CD1c-positive myeloid dendritic cell (primary cell): Measurements from ENCODE around the gene PGLYRP3.

Experiments used
- DNase-seq: peaks from one replicate; pipeline ENCODE4 v3.0.0-alpha.2; 2016; ENCODE audit errors: extremely low spot score

PGLYRP3 gene, protein sequence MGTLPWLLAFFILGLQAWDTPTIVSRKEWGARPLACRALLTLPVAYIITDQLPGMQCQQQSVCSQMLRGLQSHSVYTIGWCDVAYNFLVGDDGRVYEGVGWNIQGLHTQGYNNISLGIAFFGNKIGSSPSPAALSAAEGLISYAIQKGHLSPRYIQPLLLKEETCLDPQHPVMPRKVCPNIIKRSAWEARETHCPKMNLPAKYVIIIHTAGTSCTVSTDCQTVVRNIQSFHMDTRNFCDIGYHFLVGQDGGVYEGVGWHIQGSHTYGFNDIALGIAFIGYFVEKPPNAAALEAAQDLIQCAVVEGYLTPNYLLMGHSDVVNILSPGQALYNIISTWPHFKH

DNA sequence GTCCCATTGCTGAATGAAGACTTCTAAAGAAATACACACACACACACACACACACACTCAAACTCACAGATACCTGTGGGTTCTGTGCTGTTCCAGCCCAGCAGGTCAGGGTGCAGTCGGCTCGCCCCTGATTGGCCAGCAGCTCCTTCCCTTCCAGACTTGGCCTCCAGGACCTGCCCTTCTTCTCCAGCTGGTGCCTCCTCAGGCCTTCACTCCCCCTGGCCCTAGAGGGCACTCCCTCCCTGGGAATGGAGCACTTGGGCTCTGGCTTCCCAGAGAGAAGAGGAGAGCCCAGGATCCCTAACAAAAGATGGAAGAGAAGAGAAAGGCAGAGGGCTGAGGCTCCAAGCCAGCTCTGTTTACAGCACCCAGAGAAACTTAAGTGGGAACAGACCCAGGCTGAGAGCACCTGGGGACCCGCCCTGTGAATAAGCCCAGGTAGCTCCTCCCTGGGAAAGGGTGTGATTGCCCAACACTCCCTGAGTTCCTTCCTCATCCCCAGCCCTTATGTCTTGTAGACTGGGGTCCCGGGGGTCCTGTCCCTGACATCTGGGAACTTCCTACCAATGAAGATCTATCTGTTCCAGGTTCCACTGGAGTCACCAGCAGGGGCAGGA is at the start of gene PGLYRP3:
Gene PGLYRP3 (minus strand): TSS at position 383 of the 617 bp plus-strand sequence. CDS start 2,287 bp downstream, outside the sequence.
- DNase-seq = no peak

DNA sequence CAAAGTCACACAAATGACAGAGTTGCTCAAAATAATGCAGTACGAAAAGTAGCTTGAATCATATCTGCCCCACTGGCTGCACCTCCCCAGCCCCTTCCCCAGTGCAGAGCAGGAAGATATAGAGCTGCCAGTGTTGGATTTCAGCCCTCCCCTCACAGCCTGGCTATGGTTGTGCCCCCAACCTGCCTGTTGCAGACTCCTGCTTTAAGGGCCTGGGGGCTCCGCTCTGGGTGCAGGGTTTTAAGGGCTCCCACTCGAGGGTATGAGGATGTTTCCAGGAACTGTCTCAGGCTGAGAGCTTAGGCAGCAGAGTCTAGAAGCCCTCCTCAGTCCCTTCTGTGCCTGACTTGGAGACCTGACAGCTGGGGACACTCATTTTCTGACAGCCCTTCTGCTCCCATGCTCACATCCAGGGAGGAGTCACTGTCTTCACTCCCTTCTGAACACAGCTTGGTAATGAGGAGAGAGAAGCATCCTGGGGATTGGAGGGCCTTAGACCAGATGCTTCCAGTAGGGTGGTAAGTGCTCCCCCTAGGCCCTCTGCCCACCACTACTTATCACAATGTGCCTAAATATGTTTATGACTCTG is 49.5 kb upstream of the PGLYRP3 start:
- DNase-seq = no peak

GRCh38 chr1:153361480-153362109 is 48.8 kb upstream of the PGLYRP3 start:
- no peak for DNase-seq

DNA sequence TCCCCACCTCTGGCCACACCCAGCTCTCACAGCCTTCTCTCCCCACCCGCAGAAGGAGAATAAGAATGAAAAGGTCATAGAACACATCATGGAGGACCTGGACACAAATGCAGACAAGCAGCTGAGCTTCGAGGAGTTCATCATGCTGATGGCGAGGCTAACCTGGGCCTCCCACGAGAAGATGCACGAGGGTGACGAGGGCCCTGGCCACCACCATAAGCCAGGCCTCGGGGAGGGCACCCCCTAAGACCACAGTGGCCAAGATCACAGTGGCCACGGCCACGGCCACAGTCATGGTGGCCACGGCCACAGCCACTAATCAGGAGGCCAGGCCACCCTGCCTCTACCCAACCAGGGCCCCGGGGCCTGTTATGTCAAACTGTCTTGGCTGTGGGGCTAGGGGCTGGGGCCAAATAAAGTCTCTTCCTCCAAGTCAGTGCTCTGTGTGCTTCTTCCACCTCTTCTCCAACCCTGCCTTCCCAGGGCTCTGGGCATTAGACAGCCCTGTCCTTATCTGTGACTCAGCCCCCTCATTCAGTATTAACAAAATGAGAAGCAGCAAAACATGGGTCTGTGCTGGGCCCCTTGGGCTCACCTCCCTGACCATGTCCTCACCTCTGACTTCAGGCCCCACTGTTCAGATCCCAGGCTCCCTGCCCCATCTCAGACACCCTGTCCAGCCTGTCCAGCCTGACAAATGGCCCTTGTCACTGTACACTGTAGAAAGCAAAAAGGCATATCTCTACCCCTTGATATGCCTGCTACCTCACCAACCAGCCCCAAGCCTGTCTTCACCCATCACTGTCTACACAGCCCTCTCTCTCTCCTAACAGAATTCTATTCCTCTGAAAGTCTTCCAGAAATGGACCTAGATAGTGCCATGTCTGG is 48.1 kb upstream of the PGLYRP3 start:
- DNase-seq = no peak

DNA sequence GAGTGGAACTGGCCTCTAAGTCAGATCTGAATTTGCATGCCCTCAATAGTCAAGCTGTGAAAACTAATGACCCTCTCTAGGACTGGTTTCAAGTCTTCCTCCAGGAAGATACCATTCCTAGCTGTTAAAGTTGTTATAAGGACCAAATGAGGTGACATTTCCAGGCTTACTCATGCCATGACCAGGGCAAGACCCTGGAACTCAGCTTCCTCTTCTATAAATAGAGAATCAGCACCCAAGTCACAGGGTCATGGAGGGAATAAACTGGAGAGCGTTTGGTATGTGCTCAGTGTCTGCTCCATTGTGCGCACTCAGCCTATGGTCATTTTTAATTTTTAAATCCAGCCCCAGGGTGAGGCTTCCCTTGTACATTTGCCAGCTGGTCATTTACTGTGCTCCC is 47.4 kb upstream of the PGLYRP3 start:
- peak; percentile 57 for DNase-seq

- DNase-seq = no peak
Measured at GRCh38 chr1:153359241-153359640, 46.5 kb upstream of the PGLYRP3 start.

DNA sequence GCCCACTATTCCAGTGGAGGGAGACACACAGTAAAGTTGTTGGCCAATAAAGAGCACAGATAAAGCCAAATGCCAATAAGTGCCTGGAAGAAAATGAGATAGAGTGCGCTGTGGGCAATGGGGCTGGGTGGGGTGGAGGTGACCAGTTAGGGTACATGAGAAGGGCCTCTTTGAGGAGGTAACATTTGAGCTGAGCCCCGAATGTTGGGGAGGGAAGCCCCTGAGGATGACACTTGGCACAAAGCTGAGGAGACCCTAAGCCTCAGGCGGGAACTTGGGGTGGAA is 45.9 kb upstream of the PGLYRP3 start:
- DNase-seq = no peak

DNA sequence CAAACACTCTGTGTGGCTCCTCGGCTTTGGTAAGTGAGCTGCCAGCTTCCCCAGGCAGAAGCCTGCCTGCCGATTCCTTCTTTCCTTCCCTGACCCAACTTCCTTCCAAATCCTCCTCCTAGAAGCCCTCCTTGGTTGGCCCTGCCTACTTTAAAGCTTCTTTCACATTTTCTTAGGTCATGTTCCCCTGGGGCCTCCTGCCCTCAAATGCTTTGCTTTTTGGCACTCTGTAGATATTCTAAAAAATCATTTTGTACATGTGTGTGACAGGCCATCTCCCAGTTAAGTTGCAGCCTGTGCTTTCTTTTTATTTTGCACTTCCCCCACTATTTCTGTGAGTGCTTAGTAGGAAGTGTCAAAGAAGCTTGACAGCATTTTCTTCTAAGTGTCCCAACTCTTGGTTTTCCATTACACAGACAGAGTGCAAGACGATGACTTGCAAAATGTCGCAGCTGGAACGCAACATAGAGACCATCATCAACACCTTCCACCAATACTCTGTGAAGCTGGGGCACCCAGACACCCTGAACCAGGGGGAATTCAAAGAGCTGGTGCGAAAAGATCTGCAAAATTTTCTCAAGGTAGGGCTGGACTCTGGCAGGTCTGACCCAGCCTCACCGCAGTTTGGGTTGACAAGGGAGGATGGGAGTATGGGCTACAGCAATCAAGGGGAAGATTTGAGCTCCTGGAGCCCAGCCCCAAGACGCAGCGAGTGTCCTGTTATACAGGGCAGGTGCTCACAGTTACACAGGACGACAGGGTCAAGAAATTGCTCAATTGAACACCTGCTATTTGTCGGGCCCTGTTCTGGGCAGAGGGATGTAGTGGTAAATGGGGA is 45.3 kb upstream of the PGLYRP3 start, which contains the start of gene S100A9:
Gene S100A9 (plus strand): TSS at position 2 of the 838 bp plus-strand sequence. CDS start 430 bp downstream, at position 432.
- DNase-seq = peak; percentile 44

DNA sequence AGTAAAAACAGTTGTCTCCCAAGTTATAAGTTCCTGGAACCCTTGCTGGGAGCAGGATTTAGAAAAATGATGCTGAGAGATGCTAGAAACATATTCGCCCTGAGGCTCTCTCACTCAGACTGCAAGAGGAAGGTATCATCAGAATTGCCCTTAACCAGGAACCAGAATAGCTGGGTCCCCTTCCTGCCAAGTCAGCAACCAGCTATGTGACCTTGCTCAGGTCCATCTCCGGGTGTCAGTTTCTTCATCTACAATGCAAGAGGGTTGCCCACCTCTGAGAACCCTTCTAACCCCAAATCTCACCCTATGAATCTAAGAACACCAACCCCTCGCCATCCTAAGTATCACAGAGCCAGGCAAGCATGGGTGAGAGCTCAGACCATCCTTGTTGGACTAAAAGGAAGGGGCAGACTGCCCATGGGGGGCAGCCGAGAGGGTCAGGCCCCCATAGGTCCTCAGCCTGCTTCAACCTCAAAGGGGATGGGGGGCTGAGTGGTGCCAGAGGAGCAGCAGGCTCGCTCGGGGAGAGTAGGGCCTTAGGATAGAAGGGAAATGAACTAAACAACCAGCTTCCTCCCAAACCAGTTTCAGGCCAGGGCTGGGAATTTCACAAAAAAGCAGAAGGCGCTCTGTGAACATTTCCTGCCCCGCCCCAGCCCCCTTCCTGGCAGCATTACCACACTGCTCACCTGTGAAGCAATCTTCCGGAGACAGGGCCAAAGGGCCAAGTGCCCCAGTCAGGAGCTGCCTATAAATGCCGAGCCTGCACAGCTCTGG is 44.5 kb upstream of the PGLYRP3 start:
- peak; percentile 80 for DNase-seq

GRCh38 chr1:153356392-153357075 is 43.8 kb upstream of the PGLYRP3 start:
- no peak for DNase-seq

- peak; percentile 84 for DNase-seq
Measured at GRCh38 chr1:153355445-153356071, 42.8 kb upstream of the PGLYRP3 start.

DNA sequence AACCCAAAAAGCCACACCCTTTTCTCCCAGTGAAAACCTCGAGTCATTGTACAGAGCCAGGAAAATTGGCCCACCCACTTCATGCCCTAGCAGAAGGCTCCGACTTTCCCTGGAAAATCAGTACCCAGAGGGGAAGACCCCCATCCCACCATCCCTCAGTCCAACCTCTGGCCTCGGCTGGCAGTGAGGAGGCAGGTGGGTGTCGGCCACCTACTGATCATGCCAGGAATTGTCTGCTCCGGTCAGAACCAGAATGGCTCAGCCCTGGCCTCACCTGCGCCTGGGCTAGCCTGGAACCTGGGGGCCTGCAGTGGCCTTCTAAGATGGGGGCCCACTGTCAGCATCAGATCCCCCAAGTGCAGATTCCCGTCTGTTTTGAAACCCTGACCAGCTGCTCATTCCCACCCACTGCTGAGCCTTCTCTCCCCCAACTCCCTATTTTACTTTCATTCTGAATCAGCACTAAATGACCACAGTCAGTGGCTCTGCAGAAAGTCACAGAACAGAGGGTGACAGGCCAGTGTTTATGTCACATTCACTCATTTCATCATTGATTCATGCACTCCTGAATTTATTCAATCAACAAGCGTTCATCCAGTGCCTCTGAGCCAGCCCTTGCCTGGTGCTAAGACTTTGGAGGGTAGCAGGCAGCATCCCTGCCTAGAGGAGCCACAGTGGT is 41.9 kb upstream of the PGLYRP3 start:
- no peak for DNase-seq

DNA sequence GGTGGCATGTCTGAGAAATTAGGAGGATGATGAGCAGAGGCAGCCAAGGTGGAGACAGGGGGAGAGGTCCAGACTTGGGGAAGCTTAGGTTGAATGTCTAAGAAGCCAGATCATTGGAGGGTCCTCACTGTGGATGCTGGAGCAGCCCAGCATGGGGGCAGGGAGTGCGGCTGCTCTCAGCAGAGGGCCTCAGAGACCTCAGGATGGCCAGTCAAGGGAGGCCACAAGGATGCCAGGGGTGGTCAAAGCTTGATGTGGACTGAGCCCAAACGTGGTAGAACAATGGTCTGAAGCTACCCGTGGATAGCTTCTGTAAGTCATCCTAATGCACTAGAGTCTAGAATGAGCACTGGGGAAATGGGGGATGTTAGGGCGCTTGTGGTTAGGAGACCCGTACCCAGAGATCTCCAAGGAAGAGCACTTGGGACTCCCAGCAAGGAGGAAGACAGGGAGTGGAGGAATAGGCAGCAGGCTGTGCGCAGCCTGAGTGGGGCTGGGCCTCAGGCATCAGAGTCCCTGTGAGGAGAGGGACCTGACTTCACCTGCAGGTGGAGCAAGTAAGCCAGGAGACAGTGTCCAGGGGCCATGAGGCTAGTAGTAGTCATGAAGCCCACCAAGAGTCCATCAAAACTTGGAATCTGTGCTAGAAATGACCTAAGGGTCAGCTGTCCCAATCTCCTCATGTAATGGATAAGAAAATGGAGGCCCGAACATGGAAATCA is 40.6 kb upstream of the PGLYRP3 start:
- no peak for DNase-seq

DNA sequence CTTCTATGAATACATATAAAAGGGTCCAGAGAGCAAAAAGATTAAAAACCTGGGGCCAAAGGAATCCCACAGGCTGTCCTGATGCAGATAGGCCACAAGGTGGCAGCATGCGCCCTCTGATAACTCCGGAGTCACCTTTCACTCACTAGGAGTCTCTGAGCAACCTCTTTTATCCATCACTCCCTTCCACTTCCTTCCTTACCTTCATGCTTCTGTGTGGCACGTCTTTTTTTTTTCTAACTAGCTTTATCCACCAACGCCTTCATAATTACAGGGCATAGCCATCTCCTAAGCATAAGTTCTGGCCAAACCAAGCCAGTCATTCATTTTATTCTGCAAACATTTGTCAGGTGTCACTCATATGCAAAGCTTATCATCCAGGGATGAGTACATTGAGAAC is 39.8 kb upstream of the PGLYRP3 start:
- DNase-seq = peak; percentile 83

- DNase-seq = no peak
Measured at GRCh38 chr1:153350321-153350957, 37.7 kb upstream of the PGLYRP3 start.

- peak; percentile 38 for DNase-seq
Measured at GRCh38 chr1:153349363-153350320, 36.9 kb upstream of the PGLYRP3 start.
